Stimulated activated effector memory CD8-positive, alpha-beta T cell treated with anti-CD3 and anti-CD28 coated beads, Interleukin-12 subunit alpha, Interleukin-12 subunit beta, amount 100 ng/mL, for 72 hours (primary cell): Measurements from ENCODE around the gene ZNF668.

Experiments used
- ATAC-seq: fragments of 150-1000 bp; cut with Tn5 transposase; 2 replicates; pipeline ENCODE4 v1.10.0; 2021
- DNase-seq, 2 donors: peaks; one replicate each; pipeline ENCODE4 v3.0.0; 2021 to 2022; ENCODE audit warnings: low spot score in 2 of 2
- H3K27ac Mint-ChIP-seq: one replicate; pipeline ENCODE4 v1.8.0; 2022; ENCODE audit warnings: mild to moderate bottlenecking, mixed read lengths
- H3K36me3 Mint-ChIP-seq: one replicate; pipeline ENCODE4 v1.8.0; 2022; ENCODE audit warnings: mild to moderate bottlenecking, mixed read lengths
- H3K4me1 Mint-ChIP-seq: one replicate; pipeline ENCODE4 v1.8.0; 2022; ENCODE audit warnings: mixed read lengths
- H3K4me3 Mint-ChIP-seq: one replicate; pipeline ENCODE4 v1.8.0; 2022; ENCODE audit warnings: mild to moderate bottlenecking, mixed read lengths
- H3K9me3 Mint-ChIP-seq: one replicate; pipeline ENCODE4 v1.8.0; 2022; ENCODE audit warnings: mixed read lengths

ZNF668 gene

GRCh38 chr16:31073970-31074813, at the start of gene ZNF668, which contains the start of gene ZNF646:
Gene ZNF668, minus strand, starts transcription at chr16:31074240. Its CDS starts 9,781 bp downstream, at chr16:31064459.
Gene ZNF646, plus strand, starts transcription at chr16:31074422. Its CDS starts 1,903 bp downstream, at chr16:31076325.
- H3K9me3 Mint-ChIP-seq = no peaks in the 10 kb centered on the region
- H3K4me3 Mint-ChIP-seq = peak within 1 kb of the TSS; percentile 94
- peaks cover 50% of the 10 kb centered on the region for H3K4me1 Mint-ChIP-seq
- ATAC-seq = peak; percentile 88
- peaks cover 50% of the 10 kb centered on the region for H3K36me3 Mint-ChIP-seq
- DNase-seq = peak; percentile 86 to 97
- H3K27ac Mint-ChIP-seq = peak within 1 kb of the TSS; percentile 97

- Mint-ChIP-seq H3K4me3 (no peak overlapping the region), H3K9me3 (no peaks in the 10 kb centered on the region), H3K4me1 (peaks cover 20% of the 10 kb centered on the region), H3K36me3 (peaks cover 81% of the 10 kb centered on the region), H3K27ac (no peak overlapping the region)
- no peak for ATAC-seq
- DNase-seq = no peak
Measured at GRCh38 chr16:31120129-31120528, 46.1 kb upstream of the ZNF668 start.

GRCh38 chr16:31118223-31119155, 44.4 kb upstream of the ZNF668 start:
- no peak for ATAC-seq
- Mint-ChIP-seq H3K36me3 (peaks cover 64% of the 10 kb centered on the region), H3K4me1 (peaks cover 20% of the 10 kb centered on the region), H3K27ac (peak overlapping the region; percentile 64), H3K4me3 (peak overlapping the region; percentile 77), H3K9me3 (no peaks in the 10 kb centered on the region)
- no peak for DNase-seq

GRCh38 chr16:31117384-31118222, 43.6 kb upstream of the ZNF668 start, which contains the start of gene KAT8:
Gene KAT8, plus strand, starts transcription at chr16:31117664. Its CDS starts 18 bp downstream, at chr16:31117682.
- Mint-ChIP-seq H3K9me3 (no peaks in the 10 kb centered on the region), H3K27ac (peak within 1 kb of the TSS; percentile 64), H3K36me3 (peaks cover 60% of the 10 kb centered on the region), H3K4me3 (peak within 1 kb of the TSS; percentile 77), H3K4me1 (peaks cover 20% of the 10 kb centered on the region)
- ATAC-seq (peak; percentile 96), DNase-seq (peak; percentile 90 to 98)

- peaks cover 31% of the 10 kb centered on the region for H3K4me1 Mint-ChIP-seq
- H3K27ac Mint-ChIP-seq = no peak overlapping the region
- peaks cover 59% of the 10 kb centered on the region for H3K36me3 Mint-ChIP-seq
- H3K4me3 Mint-ChIP-seq = no peak overlapping the region
- DNase-seq (no peak), ATAC-seq (no peak)
- no peaks in the 10 kb centered on the region for H3K9me3 Mint-ChIP-seq
Measured at GRCh38 chr16:31114468-31114867, 40.4 kb upstream of the ZNF668 start.

GRCh38 chr16:31113121-31114120, 39.4 kb upstream of the ZNF668 start:
- H3K4me1 Mint-ChIP-seq = peaks cover 27% of the 10 kb centered on the region
- no peaks in the 10 kb centered on the region for H3K9me3 Mint-ChIP-seq
- H3K4me3 Mint-ChIP-seq = no peak overlapping the region

GRCh38 chr16:31112711-31113110, 38.7 kb upstream of the ZNF668 start:
- no peak for ATAC-seq
- Mint-ChIP-seq H3K36me3 (peaks cover 48% of the 10 kb centered on the region), H3K27ac (no peak overlapping the region), H3K9me3 (no peaks in the 10 kb centered on the region), H3K4me1 (peaks cover 24% of the 10 kb centered on the region), H3K4me3 (no peak overlapping the region)
- DNase-seq = no peak

More at GRCh38 chr16:31113121-31114120, 39.4 kb upstream of the ZNF668 start:
- Mint-ChIP-seq H3K36me3 (peaks cover 51% of the 10 kb centered on the region), H3K27ac (peak overlapping the region; percentile 46)
- ATAC-seq (no peak), DNase-seq (no peak)

GRCh38 chr16:31111881-31112466, 37.9 kb upstream of the ZNF668 start:
- H3K4me3 Mint-ChIP-seq = no peak overlapping the region
- H3K9me3 Mint-ChIP-seq = no peaks in the 10 kb centered on the region
- no peak for DNase-seq
- peaks cover 47% of the 10 kb centered on the region for H3K36me3 Mint-ChIP-seq
- H3K27ac Mint-ChIP-seq = peak overlapping the region; percentile 10
- peaks cover 31% of the 10 kb centered on the region for H3K4me1 Mint-ChIP-seq
- ATAC-seq = no peak

GRCh38 chr16:31110106-31111034, 36.3 kb upstream of the ZNF668 start:
- Mint-ChIP-seq H3K4me1 (peaks cover 31% of the 10 kb centered on the region), H3K27ac (peak overlapping the region; percentile 86), H3K36me3 (peaks cover 47% of the 10 kb centered on the region), H3K9me3 (no peaks in the 10 kb centered on the region), H3K4me3 (peak overlapping the region; percentile 90)
- ATAC-seq (no peak), DNase-seq (no peak)

- peaks cover 47% of the 10 kb centered on the region for H3K36me3 Mint-ChIP-seq
- peak overlapping the region; percentile 90 for H3K4me3 Mint-ChIP-seq
- H3K27ac Mint-ChIP-seq = peak overlapping the region; percentile 86
- no peak for DNase-seq
- no peaks in the 10 kb centered on the region for H3K9me3 Mint-ChIP-seq
- no peak for ATAC-seq
- H3K4me1 Mint-ChIP-seq = peaks cover 32% of the 10 kb centered on the region
Measured at GRCh38 chr16:31109622-31110021, 35.6 kb upstream of the ZNF668 start.

- Mint-ChIP-seq H3K9me3 (no peaks in the 10 kb centered on the region), H3K36me3 (peaks cover 47% of the 10 kb centered on the region), H3K27ac (peak overlapping the region; percentile 96), H3K4me3 (peak overlapping the region; percentile 90), H3K4me1 (peaks cover 32% of the 10 kb centered on the region)
- ATAC-seq = no peak
- DNase-seq = no peak
Measured at GRCh38 chr16:31108794-31109558, 34.9 kb upstream of the ZNF668 start.
